C4-2B (cell line): Measurements from ENCODE around the gene AP1AR.

Experiments
- ZFX ChIP-seq: fragments of 450-650 bp; IDR thresholded peaks from 2 replicates; pipeline ENCODE4 v1.6.1; 2017
- TF ChIP-seq, protein P1 (sequence below): fragments of 450-650 bp; conservative IDR thresholded peaks from 2 replicates; pipeline ENCODE4 v1.5.1; 2017; ENCODE audit warnings: mild to moderate bottlenecking

DNA sequence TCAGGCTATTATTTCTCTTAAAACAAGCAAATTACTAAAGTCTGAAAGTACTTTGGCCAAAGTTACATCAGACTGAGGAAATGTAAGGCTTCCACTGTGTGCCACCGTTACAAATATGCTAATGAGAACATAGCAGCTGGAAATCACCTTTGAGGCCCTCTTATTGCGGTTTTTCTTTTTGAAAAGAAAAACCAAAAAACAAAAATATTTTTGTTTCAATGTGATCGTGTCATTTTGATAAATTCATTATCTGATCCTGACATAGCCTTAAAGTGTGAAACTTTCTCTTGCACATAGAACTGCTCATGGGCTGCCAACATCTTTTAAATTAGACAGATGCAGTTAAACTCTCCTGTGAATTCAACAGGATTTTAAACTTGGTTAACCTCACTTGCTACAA, 56.9 kb downstream of the AP1AR start:
- TF ChIP-seq, protein P1, sequence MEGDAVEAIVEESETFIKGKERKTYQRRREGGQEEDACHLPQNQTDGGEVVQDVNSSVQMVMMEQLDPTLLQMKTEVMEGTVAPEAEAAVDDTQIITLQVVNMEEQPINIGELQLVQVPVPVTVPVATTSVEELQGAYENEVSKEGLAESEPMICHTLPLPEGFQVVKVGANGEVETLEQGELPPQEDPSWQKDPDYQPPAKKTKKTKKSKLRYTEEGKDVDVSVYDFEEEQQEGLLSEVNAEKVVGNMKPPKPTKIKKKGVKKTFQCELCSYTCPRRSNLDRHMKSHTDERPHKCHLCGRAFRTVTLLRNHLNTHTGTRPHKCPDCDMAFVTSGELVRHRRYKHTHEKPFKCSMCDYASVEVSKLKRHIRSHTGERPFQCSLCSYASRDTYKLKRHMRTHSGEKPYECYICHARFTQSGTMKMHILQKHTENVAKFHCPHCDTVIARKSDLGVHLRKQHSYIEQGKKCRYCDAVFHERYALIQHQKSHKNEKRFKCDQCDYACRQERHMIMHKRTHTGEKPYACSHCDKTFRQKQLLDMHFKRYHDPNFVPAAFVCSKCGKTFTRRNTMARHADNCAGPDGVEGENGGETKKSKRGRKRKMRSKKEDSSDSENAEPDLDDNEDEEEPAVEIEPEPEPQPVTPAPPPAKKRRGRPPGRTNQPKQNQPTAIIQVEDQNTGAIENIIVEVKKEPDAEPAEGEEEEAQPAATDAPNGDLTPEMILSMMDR, result no peak
- no peak for TF ChIP-seq ZFX
